ENCODE results near the gene RPS6KA2. TPM values are rescaled to one million over a fixed set of nuclear protein-coding genes. Genes with fewer than 3 reads are reported as not detected.

The RPS6KA2 gene
- polyA plus RNA-seq, 1 donor (not counting 4 experiments of a cell fraction or from before 2014, with no cell fraction given), result 8.2 TPM

DNA sequence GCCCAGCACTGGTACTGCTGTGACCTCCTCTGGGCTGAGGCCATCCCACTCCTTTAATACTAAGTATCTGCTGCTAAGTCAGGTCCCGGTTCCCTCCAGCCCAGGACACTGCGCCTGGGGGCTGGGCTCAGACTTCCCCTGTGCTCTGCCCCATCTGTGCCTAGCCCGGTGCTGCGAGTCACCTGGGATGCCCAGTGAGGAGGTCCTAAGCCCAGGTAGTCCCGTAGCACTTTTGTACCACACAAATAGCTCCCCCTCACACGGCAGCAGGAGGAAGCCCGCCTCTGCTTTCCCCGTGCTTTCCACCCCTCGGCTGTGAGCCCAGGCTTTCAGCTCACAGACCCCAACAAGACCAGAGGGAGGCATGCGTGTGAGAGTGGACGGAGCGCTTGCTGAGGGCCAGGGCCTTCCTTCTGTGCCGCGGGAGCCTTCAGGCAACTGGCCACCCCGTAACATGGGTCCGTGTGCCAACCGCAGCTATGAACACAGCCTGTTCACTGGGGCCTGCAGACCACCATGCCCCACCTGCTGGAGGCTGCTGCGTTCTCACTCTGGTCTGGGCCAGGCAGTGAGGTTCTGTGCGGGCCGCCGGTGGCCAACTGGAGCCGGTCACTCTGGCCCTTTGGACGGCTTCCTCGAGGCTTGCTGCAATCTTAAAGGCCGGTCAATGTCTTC, 164.5 kb downstream of the RPS6KA2 start:
- FAIRE-seq (no peak), DNase-seq (ENCODE audit: low read depth, low spot score) (no peak)
- H4K20me1 ChIP-seq (ENCODE audit: control insufficient read depth, extremely low read depth, insufficient read depth, low read length), result no peaks in the 10 kb centered on the region
- no peak for TF ChIP-seq EZH2 (IDR thresholded peaks at IDR 0.05; ENCODE audit: low read length)
- TF ChIP-seq, protein P1, sequence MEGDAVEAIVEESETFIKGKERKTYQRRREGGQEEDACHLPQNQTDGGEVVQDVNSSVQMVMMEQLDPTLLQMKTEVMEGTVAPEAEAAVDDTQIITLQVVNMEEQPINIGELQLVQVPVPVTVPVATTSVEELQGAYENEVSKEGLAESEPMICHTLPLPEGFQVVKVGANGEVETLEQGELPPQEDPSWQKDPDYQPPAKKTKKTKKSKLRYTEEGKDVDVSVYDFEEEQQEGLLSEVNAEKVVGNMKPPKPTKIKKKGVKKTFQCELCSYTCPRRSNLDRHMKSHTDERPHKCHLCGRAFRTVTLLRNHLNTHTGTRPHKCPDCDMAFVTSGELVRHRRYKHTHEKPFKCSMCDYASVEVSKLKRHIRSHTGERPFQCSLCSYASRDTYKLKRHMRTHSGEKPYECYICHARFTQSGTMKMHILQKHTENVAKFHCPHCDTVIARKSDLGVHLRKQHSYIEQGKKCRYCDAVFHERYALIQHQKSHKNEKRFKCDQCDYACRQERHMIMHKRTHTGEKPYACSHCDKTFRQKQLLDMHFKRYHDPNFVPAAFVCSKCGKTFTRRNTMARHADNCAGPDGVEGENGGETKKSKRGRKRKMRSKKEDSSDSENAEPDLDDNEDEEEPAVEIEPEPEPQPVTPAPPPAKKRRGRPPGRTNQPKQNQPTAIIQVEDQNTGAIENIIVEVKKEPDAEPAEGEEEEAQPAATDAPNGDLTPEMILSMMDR (optimal IDR thresholded peaks at IDR 0.05 in 1 of 3, IDR thresholded peaks at IDR 0.05 in 1 of 3, conservative IDR thresholded peaks at IDR 0.05 in 1 of 3; ENCODE audit: extremely low read depth in 1 of 3, insufficient read depth in 2 of 3, low read length in 3 of 3), result no peak
- no peaks in the 10 kb centered on the region for H3K9me3 ChIP-seq (ENCODE audit: control insufficient read depth, low read depth, low read length)
- H3K4me3 ChIP-seq (ENCODE audit: control insufficient read depth in 2 of 3, extremely low read depth in 1 of 3, insufficient read depth in 2 of 3, low read depth in 1 of 3, low read length in 3 of 3), result no peak overlapping the region
- peaks cover 8% of the 10 kb centered on the region for H3K4me1 ChIP-seq (ENCODE audit: control insufficient read depth, extremely low read depth, insufficient read depth, low read length)
- H3K27ac ChIP-seq (ENCODE audit: control insufficient read depth, insufficient read depth, low read length), result no peak overlapping the region
- H3K27me3 ChIP-seq (ENCODE audit: control insufficient read depth, extremely low read depth, insufficient read depth, low read length), result no peaks in the 10 kb centered on the region
- dilution Hi-C loops (cut with MboI; ENCODE audit: extremely low pct_ligation_motif_present, low sequenced_read_pairs), result no loop called here
- H3K4me2 ChIP-seq (ENCODE audit: control insufficient read depth, extremely low read depth, insufficient read depth, low read depth, low read length), result no peak overlapping the region
- no peak overlapping the region for H3K9ac ChIP-seq (ENCODE audit: control insufficient read depth, extremely low read depth, insufficient read depth, low read length)
- H2AFZ ChIP-seq (ENCODE audit: control insufficient read depth, low read length), result no peak overlapping the region
- no peaks in the 10 kb centered on the region for H3K9me1 ChIP-seq (ENCODE audit: control insufficient read depth, extremely low read depth, insufficient read depth, low read length)
- no peaks in the 10 kb centered on the region for H3K79me2 ChIP-seq (ENCODE audit: control insufficient read depth, insufficient read depth, low read length)
- no peaks in the 10 kb centered on the region for H3K36me3 ChIP-seq (ENCODE audit: control insufficient read depth in 2 of 2, extremely low read depth in 1 of 2, insufficient read depth in 2 of 2, low read length in 2 of 2)

DNA sequence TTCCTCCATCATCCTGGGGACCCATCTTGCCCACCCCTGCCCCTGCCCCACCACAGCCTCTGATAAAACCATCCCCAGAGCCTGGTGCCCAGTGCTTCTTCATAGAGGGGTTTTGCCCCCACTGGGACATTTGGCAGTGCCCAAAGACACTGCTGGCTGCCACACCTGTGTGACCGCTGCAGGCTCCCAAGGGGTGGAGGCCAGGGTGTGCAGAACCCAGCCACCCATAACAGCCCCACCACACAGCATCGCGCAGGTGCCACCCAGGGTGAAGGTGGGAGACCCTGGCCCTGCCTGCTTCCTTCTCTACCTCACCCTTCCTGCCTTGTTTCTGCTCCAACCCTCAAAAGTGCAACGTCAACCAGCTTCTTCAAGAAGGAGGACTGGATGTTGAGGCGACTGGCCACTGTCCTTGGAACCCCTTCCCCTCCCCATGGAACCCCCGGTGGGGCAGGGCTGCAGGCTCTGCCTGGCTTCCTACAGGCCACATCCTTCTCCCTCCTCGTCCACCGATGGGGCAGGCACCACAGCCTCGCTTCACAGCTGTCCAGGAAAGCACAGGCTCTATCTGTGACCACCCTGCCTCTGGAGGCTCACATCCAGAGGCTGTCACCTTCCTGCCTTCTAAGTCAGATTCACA, 165.1 kb downstream of the RPS6KA2 start:
- Histone ChIP-seq H3K4me2 (ENCODE audit: control insufficient read depth, extremely low read depth, insufficient read depth, low read depth, low read length) (no peak overlapping the region), H3K27ac (ENCODE audit: control insufficient read depth, insufficient read depth, low read length) (no peak overlapping the region), H3K4me1 (ENCODE audit: control insufficient read depth, extremely low read depth, insufficient read depth, low read length) (peaks cover 8% of the 10 kb centered on the region), H3K36me3 (ENCODE audit: control insufficient read depth in 2 of 2, extremely low read depth in 1 of 2, insufficient read depth in 2 of 2, low read length in 2 of 2) (no peaks in the 10 kb centered on the region), H2AFZ (ENCODE audit: control insufficient read depth, low read length) (no peak overlapping the region), H3K9me1 (ENCODE audit: control insufficient read depth, extremely low read depth, insufficient read depth, low read length) (no peaks in the 10 kb centered on the region), H3K79me2 (ENCODE audit: control insufficient read depth, insufficient read depth, low read length) (no peaks in the 10 kb centered on the region), H3K9ac (ENCODE audit: control insufficient read depth, extremely low read depth, insufficient read depth, low read length) (no peak overlapping the region), H3K4me3 (ENCODE audit: control insufficient read depth in 2 of 3, extremely low read depth in 1 of 3, insufficient read depth in 2 of 3, low read depth in 1 of 3, low read length in 3 of 3) (no peak overlapping the region), H3K9me3 (ENCODE audit: control insufficient read depth, low read depth, low read length) (no peaks in the 10 kb centered on the region), H3K27me3 (ENCODE audit: control insufficient read depth, extremely low read depth, insufficient read depth, low read length) (no peaks in the 10 kb centered on the region), H4K20me1 (ENCODE audit: control insufficient read depth, extremely low read depth, insufficient read depth, low read length) (no peaks in the 10 kb centered on the region)
- no peak for FAIRE-seq
- DNase-seq (ENCODE audit: low read depth, low spot score), result no peak
- no peak for TF ChIP-seq EZH2 (IDR thresholded peaks at IDR 0.05; ENCODE audit: low read length)
- TF ChIP-seq, protein P1 (optimal IDR thresholded peaks at IDR 0.05 in 1 of 3, IDR thresholded peaks at IDR 0.05 in 1 of 3, conservative IDR thresholded peaks at IDR 0.05 in 1 of 3; ENCODE audit: extremely low read depth in 1 of 3, insufficient read depth in 2 of 3, low read length in 3 of 3), result no peak
- dilution Hi-C loops (cut with MboI; ENCODE audit: extremely low pct_ligation_motif_present, low sequenced_read_pairs), result no loop called here
